ENCODE measurements around the gene TSPAN18.

DNA sequence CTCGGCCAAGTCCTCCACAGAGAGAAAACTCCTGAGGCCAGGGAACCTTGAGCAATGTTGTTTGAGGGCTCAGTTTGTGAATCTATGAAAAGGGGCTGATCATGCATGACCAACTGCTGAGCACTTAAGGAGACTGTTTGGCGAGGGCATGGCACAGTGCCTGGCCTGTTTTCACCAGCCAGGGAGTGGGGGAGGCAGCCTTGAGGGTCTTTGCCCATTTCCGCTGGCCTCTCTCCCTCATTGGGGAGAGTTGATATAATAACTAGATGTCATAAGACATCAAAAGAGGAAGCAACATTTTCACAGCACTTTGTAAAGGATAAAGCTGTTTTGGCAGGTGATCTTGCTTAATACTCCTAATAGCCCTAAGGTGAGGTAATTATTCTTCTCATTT is 113.3 kb downstream of the TSPAN18 start:
- TF ChIP-seq CTCF (IDR thresholded peaks at IDR 0.05; ENCODE audit: low read depth, low read length) (no peak), EZH2phosphoT487 (IDR thresholded peaks at IDR 0.05; ENCODE audit: low read depth) (no peak)

Measured in OCI-LY3 (cell line).